ENCODE data around the gene GRPEL1.

- TF ChIP-seq CTCF (conservative IDR thresholded peaks at IDR 0.05) (no peak), EZH2 (IDR thresholded peaks at IDR 0.05; ENCODE audit: low read depth) (no peak)
Measured at GRCh38 chr4:7074426-7074825, 6.6 kb upstream of the GRPEL1 start.
